ENCODE measurements around the gene MMP17.
A peak's percentile ranks its signal among the peaks of the same experiment; 100 is the strongest.

The MMP17 gene

GRCh38 chr12:131894981-131895639, 66.9 kb downstream of the MMP17 start:
- DNase-seq (ENCODE audit: low spot score): no peak

GRCh38 chr12:131895640-131896079, 67.5 kb downstream of the MMP17 start:
- no peak for DNase-seq (ENCODE audit: low spot score)

- peak; percentile 94 for DNase-seq (ENCODE audit: low spot score)
Observed at GRCh38 chr12:131896080-131896810, 68.1 kb downstream of the MMP17 start.

- DNase-seq (ENCODE audit: low spot score): peak; percentile 95
Observed at GRCh38 chr12:131896811-131897270, 68.6 kb downstream of the MMP17 start.

- no peak for DNase-seq (ENCODE audit: low spot score)
Observed at GRCh38 chr12:131897276-131897675, 69.1 kb downstream of the MMP17 start.

GRCh38 chr12:131897875-131898274, 69.7 kb downstream of the MMP17 start:
- DNase-seq (ENCODE audit: low spot score): no peak

- DNase-seq (ENCODE audit: low spot score): no peak
Observed at GRCh38 chr12:131900397-131900796, 72.2 kb downstream of the MMP17 start.
